HepG2 (cell line): ENCODE measurements around the gene VEGFA. TPM values are rescaled to one million over a fixed set of nuclear protein-coding genes. Genes with fewer than 3 reads are reported as not detected.

Experiments used
- ATAC-seq: fragments of 200-7000 bp; cut with Tn5 transposase; 3 replicates; pipeline ENCODE4 v1.9.1; 2020; ENCODE audit warnings: mild to moderate bottlenecking, moderate library complexity
- BruUV-seq: library from RNA; stranded (reverse); fragments of 400-500 nt; replicated peaks from 2 replicates; lab custom pipeline; 2021; lab: Mats Ljungman, UMichigan
- CTCF ChIA-PET: fragments of 300-600 bp; formaldehyde crosslinking; extraction: SDS; loops from one replicate; lab custom pipeline; 2021; ENCODE audit warnings: low total read pairs, inconsistent platforms, low intra/inter-chr PET ratio; lab: Yijun Ruan, JAX
- POLR2A ChIA-PET: fragments of 350-600 bp; sonication (Branson Sonifier 250); formaldehyde crosslinking; loops from one replicate; lab custom pipeline; 2020; ENCODE audit warnings: antibody characterized with exemption, inconsistent platforms; lab: Yijun Ruan, JAX
- DNase-seq: peaks from one replicate; pipeline ENCODE4 v3.0.0-alpha.2; 2015; ENCODE audit warnings: low spot score
- FAIRE-seq: peaks from 3 replicates; lab custom pipeline; 2011; peaks lifted over from hg19 to GRCh38; lab: Jason Lieb, UNC
- H2AFZ ChIP-seq: one replicate; pipeline ENCODE4 v1.6.1; 2011; ENCODE audit warnings: low read length, inconsistent platforms
- H3K27ac ChIP-seq: fragments of 300-600 bp; 3 replicates; pipeline ENCODE4 v1.8.0; 2011; ENCODE audit warnings: mixed run types, mild to moderate bottlenecking, mixed read lengths, low read length, inconsistent platforms; ENCODE audit not compliant: insufficient read depth; ENCODE audit errors: extremely low read length
- H3K27me3 ChIP-seq, 2 experiments: fragments of 200-600 bp in 1 of 2; 2 replicates in 1 of 2; 3 replicates in 1 of 2; pipeline versions ENCODE4 v1.6.0 to v1.8.0; 2011; ENCODE audit warnings: low read length in 2 of 2, mild to moderate bottlenecking in 2 of 2, moderate library complexity in 2 of 2, inconsistent platforms in 1 of 2; ENCODE audit not compliant: insufficient read depth in 2 of 2, control insufficient read depth in 1 of 2
- H3K36me3 ChIP-seq, 2 experiments: fragments of 200-600 bp in 1 of 2; replicated peaks in 1 of 2; 2 replicates in 1 of 2; 3 replicates in 1 of 2; pipeline versions ENCODE4 v1.5.1 to v1.8.0; 2011; ENCODE audit warnings: low read length in 2 of 2, inconsistent platforms in 1 of 2; ENCODE audit not compliant: insufficient read depth in 2 of 2, control insufficient read depth in 1 of 2
- H3K4me1 ChIP-seq: 2 replicates; pipeline ENCODE4 v1.5.1; 2012; ENCODE audit warnings: low read length, inconsistent platforms; ENCODE audit not compliant: insufficient read depth
- H3K4me2 ChIP-seq: 2 replicates; pipeline ENCODE4 v1.6.0; 2011; ENCODE audit warnings: low read depth, low read length, inconsistent platforms
- H3K4me3 ChIP-seq, 3 experiments: fragments of 200-600 bp in 1 of 3; sonication (generic), shearing (Covaris generic) in 1 of 3; replicated peaks in 1 of 3; 2 replicates each; pipeline ENCODE4 v1.5.1; 2011 to 2016; ENCODE audit warnings: low read length in 3 of 3, inconsistent platforms in 2 of 3, low read depth in 2 of 3, mild to moderate bottlenecking in 2 of 3, control low read depth in 1 of 3, mixed read lengths in 1 of 3; ENCODE audit not compliant: insufficient read depth in 1 of 3
- H3K79me2 ChIP-seq: one replicate; pipeline ENCODE4 v1.6.1; 2011; ENCODE audit warnings: low read length, inconsistent platforms; ENCODE audit not compliant: insufficient read depth
- H3K9ac ChIP-seq: 2 replicates; pipeline ENCODE4 v1.6.0; 2011; ENCODE audit warnings: mild to moderate bottlenecking, low read depth, low read length, inconsistent platforms; ENCODE audit not compliant: insufficient read depth
- H3K9me3 ChIP-seq: 2 replicates; pipeline ENCODE4 v1.5.1; 2012; ENCODE audit warnings: mild to moderate bottlenecking, low read length
- H4K20me1 ChIP-seq: 2 replicates; pipeline ENCODE4 v1.6.0; 2011; ENCODE audit warnings: inconsistent platforms, mild to moderate bottlenecking, low read length, moderate library complexity; ENCODE audit not compliant: insufficient read depth
- ARNT ChIP-seq: fragments of 450-650 bp; IDR thresholded peaks from 2 replicates; pipeline ENCODE4 v1.6.1; 2017
- BRF2 ChIP-seq: sonication (generic); formaldehyde crosslinking; IDR thresholded peaks from 2 replicates; pipeline ENCODE4 v1.8.1; 2022; ENCODE audit warnings: mild to moderate bottlenecking, missing genetic modification reagents
- FOXP1 ChIP-seq, 2 experiments: fragments of 450-650 bp in 1 of 2; IDR thresholded peaks; 2 replicates each; pipeline ENCODE4 v1.6.1; 2017 to 2018; ENCODE audit warnings: antibody characterized with exemption in 1 of 2
- HDAC1 ChIP-seq: sonication (generic); formaldehyde crosslinking; IDR thresholded peaks from 2 replicates; pipeline ENCODE4 v1.5.1; 2020; ENCODE audit warnings: mild to moderate bottlenecking, missing genetic modification reagents
- HNF1A ChIP-seq, 2 experiments: sonication (generic) in 1 of 2; formaldehyde crosslinking in 1 of 2; IDR thresholded peaks; 2 replicates each; pipeline versions ENCODE4 v1.4.0 to v1.6.1; 2016 to 2020; ENCODE audit warnings: borderline replicate concordance in 1 of 2, low read depth in 1 of 2, mild to moderate bottlenecking in 1 of 2, missing genetic modification reagents in 1 of 2
- HNRNPLL ChIP-seq: fragments of 200-400 bp; formaldehyde crosslinking; IDR thresholded peaks from 2 replicates; pipeline ENCODE4 v1.6.1; 2017; ENCODE audit warnings: mild to moderate bottlenecking, low read depth, low read length; ENCODE audit not compliant: poor library complexity, severe bottlenecking
- MEIS1 ChIP-seq: sonication (generic); formaldehyde crosslinking; IDR thresholded peaks from 2 replicates; pipeline ENCODE4 v1.9.0; 2021; ENCODE audit warnings: mild to moderate bottlenecking, missing genetic modification reagents, moderate library complexity, borderline replicate concordance
- MXD3 ChIP-seq: IDR thresholded peaks from 2 replicates; pipeline ENCODE4 v1.6.1; 2016; ENCODE audit warnings: mild to moderate bottlenecking, missing biosample characterization, missing genetic modification reagents
- POGK ChIP-seq: sonication (generic); formaldehyde crosslinking; conservative IDR thresholded peaks from 2 replicates; pipeline ENCODE4 v1.8.0; 2022; ENCODE audit warnings: mild to moderate bottlenecking, moderate library complexity, missing genetic modification reagents
- RERE ChIP-seq: IDR thresholded peaks from 2 replicates; pipeline ENCODE4 v1.6.1; 2016; ENCODE audit warnings: low read depth, missing genetic modification reagents, missing compliant biosample characterization
- ZNF530 ChIP-seq: sonication (generic); formaldehyde crosslinking; IDR thresholded peaks from 2 replicates; pipeline ENCODE4 v1.5.0; 2020; ENCODE audit warnings: low read depth, mild to moderate bottlenecking, missing genetic modification reagents
- WGBS: methylation state at CpG from one replicate; pipeline ENCODE4 v1.1.6; 2017; ENCODE audit warnings: low lambda C conversion rate; 5-methylcytosine and 5-hydroxymethylcytosine counted together
- in situ Hi-C: cut with HindIII; loops from 2 replicates; pipeline ENCODE4 v1.10.0; 2017; ENCODE audit warnings: low pct_unique_long_range_greater_than_20kb; ENCODE audit not compliant: extremely low pct_ligation_motif_present
- intact Hi-C: fragments of 100-400 bp; cut with micrococcal nuclease; formaldehyde crosslinking; loops from one replicate; pipeline ENCODE4 v1.10.0; 2022; ENCODE audit not compliant: unreplicated experiment
- polyA plus RNA-seq, 8 experiments: library from polyadenylated mRNA; depleted of rRNA in 3 of 8; stranded (reverse) in 7 of 8; unstranded in 1 of 8; fragments of >200 nt; fragmentation: Illumina TruSeq in 4 of 8; extraction: Trizol in 4 of 8; gene quantifications; 2 replicates each; pipeline versions ENCODE4 v1.2.1 to v1.2.3, GENCODE V29; 2011 to 2016; ENCODE audit warnings: low read depth in 4 of 8, missing spikeins in 1 of 8, mixed read lengths in 1 of 8; ENCODE audit not compliant: insufficient read depth in 1 of 8
- total RNA-seq, 5 experiments: library from RNA; depleted of rRNA; stranded (reverse); fragments of >200 nt; fragmentation: Illumina TruSeq; extraction: Trizol; gene quantifications; 2 replicates each; pipeline ENCODE4 v1.2.3, GENCODE V29; 2016; ENCODE audit warnings: low read depth in 1 of 5

The VEGFA gene
- total and polyA plus RNA-seq, 2 of the 13 experiments (the other 11 are each of a cell fraction or from before 2014, with no cell fraction given) = 68.1 to 629 TPM

- no peak overlapping the region for H3K27ac ChIP-seq
- peaks cover 38% of the 10 kb centered on the region for H3K4me1 ChIP-seq
- no peaks in the 10 kb centered on the region for H3K79me2 ChIP-seq
- WGBS = 44% methylated on average over 6 of the region's 6 CpGs
- no TSS peak for BruUV-seq
- ChIA-PET POLR2A (no interaction called here), CTCF (no interaction called here)
- no peaks in the 10 kb centered on the region for H3K9me3 ChIP-seq
- no peak overlapping the region for H3K9ac ChIP-seq
- no peaks in the 10 kb centered on the region for H4K20me1 ChIP-seq
- ATAC-seq (no peak), DNase-seq (no peak), FAIRE-seq (peak; percentile 15)
- no peaks in the 10 kb centered on the region; a peak in 1 of 5 replicates for H3K27me3 ChIP-seq
- no peak overlapping the region for H3K4me3 ChIP-seq
- intact Hi-C loops (no loop called here), in situ Hi-C loops (no loop called here)
- no peaks in the 10 kb centered on the region for H3K36me3 ChIP-seq
- H2AFZ ChIP-seq = no peak overlapping the region
- H3K4me2 ChIP-seq = no peak overlapping the region
- TF ChIP-seq HNF1A (IDR thresholded peaks at IDR 0.05; ENCODE audit: low read depth) (no peak), HNF1A (CRISPR knock-in tag; IDR thresholded peaks at IDR 0.05; ENCODE audit: borderline replicate concordance) (no peak), FOXP1 (IDR thresholded peaks at IDR 0.05) (no peak), FOXP1 (CRISPR knock-in tag; IDR thresholded peaks at IDR 0.05) (no peak), HNRNPLL (no peak), ZNF530 (CRISPR knock-in tag) (no peak), MEIS1 (no peak), ARNT (no peak), POGK (CRISPR knock-in tag) (no peak), MXD3 (CRISPR knock-in tag) (no peak), RERE (CRISPR knock-in tag) (no peak), BRF2 (CRISPR knock-in tag) (no peak), HDAC1 (no peak)
Measured at GRCh38 chr6:43729537-43729936, 40.5 kb upstream of the VEGFA start.
